ENCODE measurements around the gene TRIM5.
"Not testable (repeated sequence)": the region's sequence is repeated elsewhere in the genome, so short reads cannot be mapped to it uniquely, and the experiment has no call there.

DNA sequence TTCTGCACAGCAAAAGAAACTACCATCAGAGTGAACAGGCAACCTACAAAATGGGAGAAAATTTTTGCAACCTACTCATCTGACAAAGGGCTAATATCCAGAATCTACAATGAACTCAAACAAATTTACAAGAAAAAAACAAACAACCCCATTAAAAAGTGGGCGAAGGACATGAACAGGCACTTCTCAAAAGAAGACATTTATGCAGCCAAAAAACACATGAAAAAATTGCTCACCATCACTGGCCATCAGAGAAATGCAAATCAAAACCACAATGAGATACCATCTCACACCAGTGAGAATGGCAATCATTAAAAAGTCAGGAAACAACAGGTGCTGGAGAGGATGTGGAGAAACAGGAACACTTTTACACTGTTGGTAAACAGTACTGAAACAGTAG lies 31.6 kb upstream of the TRIM5 start:
- TF ChIP-seq EHMT2 (IDR thresholded peaks at IDR 0.05); POLR2G (IDR thresholded peaks at IDR 0.05; ENCODE audit: low read depth, low read length); POLR2AphosphoS2 (IDR thresholded peaks at IDR 0.05; ENCODE audit: low read length); RBFOX2 (IDR thresholded peaks at IDR 0.05; ENCODE audit: low read depth, low read length); SMC3 (conservative IDR thresholded peaks at IDR 0.05; ENCODE audit: insufficient read depth, low read depth, low read length); POLR2AphosphoS5 (IDR thresholded peaks at IDR 0.05; ENCODE audit: control insufficient read depth, insufficient read depth, low read depth, low read length): not testable (repeated sequence)
- TF ChIP-seq, protein P1, sequence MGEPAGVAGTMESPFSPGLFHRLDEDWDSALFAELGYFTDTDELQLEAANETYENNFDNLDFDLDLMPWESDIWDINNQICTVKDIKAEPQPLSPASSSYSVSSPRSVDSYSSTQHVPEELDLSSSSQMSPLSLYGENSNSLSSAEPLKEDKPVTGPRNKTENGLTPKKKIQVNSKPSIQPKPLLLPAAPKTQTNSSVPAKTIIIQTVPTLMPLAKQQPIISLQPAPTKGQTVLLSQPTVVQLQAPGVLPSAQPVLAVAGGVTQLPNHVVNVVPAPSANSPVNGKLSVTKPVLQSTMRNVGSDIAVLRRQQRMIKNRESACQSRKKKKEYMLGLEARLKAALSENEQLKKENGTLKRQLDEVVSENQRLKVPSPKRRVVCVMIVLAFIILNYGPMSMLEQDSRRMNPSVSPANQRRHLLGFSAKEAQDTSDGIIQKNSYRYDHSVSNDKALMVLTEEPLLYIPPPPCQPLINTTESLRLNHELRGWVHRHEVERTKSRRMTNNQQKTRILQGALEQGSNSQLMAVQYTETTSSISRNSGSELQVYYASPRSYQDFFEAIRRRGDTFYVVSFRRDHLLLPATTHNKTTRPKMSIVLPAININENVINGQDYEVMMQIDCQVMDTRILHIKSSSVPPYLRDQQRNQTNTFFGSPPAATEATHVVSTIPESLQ (CRISPR knock-in tag; IDR thresholded peaks at IDR 0.05), result not testable (repeated sequence)

Data from K562 (cell line).